ENCODE results near the gene FMNL2. TPM values are rescaled to one million over a fixed set of nuclear protein-coding genes. Genes with fewer than 3 reads are reported as not detected.

Gene FMNL2
- total RNA-seq, 1 donor from 2014 or later = 12.0 TPM

GRCh38 chr2:152624805-152625204, 289.8 kb downstream of the FMNL2 start:
- Histone ChIP-seq H3K27me3 (no peaks in the 10 kb centered on the region), H3K9me3 (no peaks in the 10 kb centered on the region), H3K4me1 (peaks cover 0 to 2% of the 10 kb centered on the region in 2 donors), H3K4me3 (no peak overlapping the region), H3K36me3 (peaks cover 15 to 30% of the 10 kb centered on the region in 2 donors), H3K27ac (no peak overlapping the region)
- no peak for TF ChIP-seq CTCF (IDR thresholded peaks at IDR 0.05)
- no peak for DNase-seq (ENCODE audit: low spot score in 2 of 2)
- intact Hi-C loops (cut with DNase I) = loop anchor here (5.0 kb wide), 2 partner anchors 288 to 588 kb away; partner anchors contain the start of gene FMNL2

GRCh38 chr2:152626911-152627339, 292.0 kb downstream of the FMNL2 start:
- H3K4me3 ChIP-seq = no peak overlapping the region
- TF ChIP-seq CTCF (IDR thresholded peaks at IDR 0.05) = no peak
- peaks cover 0 to 2% of the 10 kb centered on the region in 2 donors for H3K4me1 ChIP-seq
- no peak for DNase-seq (ENCODE audit: low spot score in 2 of 2)
- intact Hi-C loops (cut with DNase I) = loop anchor here (2.0 to 5.0 kb wide), 3 partner anchors 290 to 590 kb away; partner anchors contain the start of gene FMNL2
- H3K36me3 ChIP-seq = peaks cover 19 to 33% of the 10 kb centered on the region in 2 donors
- peak overlapping the region; percentile 5 to 55 for H3K27ac ChIP-seq
- no peaks in the 10 kb centered on the region for H3K9me3 ChIP-seq
- no peaks in the 10 kb centered on the region for H3K27me3 ChIP-seq

GRCh38 chr2:152627351-152627957, 292.5 kb downstream of the FMNL2 start:
- Histone ChIP-seq H3K27me3 (no peaks in the 10 kb centered on the region), H3K4me3 (no peak overlapping the region), H3K27ac (peak overlapping the region in 1 of 2 donors; percentile 5), H3K36me3 (peaks cover 21 to 39% of the 10 kb centered on the region in 2 donors), H3K4me1 (peaks cover 0 to under 1% of the 10 kb centered on the region in 2 donors), H3K9me3 (no peaks in the 10 kb centered on the region)
- TF ChIP-seq CTCF (IDR thresholded peaks at IDR 0.05) = peak; percentile 47 to 76 (median 57)
- intact Hi-C loops (cut with DNase I) = loop anchor here (2.0 to 5.0 kb wide), 3 partner anchors 290 to 590 kb away; partner anchors contain the start of gene FMNL2
- DNase-seq (ENCODE audit: low spot score in 2 of 2) = no peak

GRCh38 chr2:152629202-152629601, 294.2 kb downstream of the FMNL2 start:
- no peak overlapping the region for H3K4me3 ChIP-seq
- no peak overlapping the region for H3K27ac ChIP-seq
- H3K27me3 ChIP-seq = no peaks in the 10 kb centered on the region
- H3K36me3 ChIP-seq = peaks cover 25 to 53% of the 10 kb centered on the region in 2 donors
- no peaks in the 10 kb centered on the region for H3K4me1 ChIP-seq
- intact Hi-C loops (cut with DNase I) = loop anchor here (5.0 kb wide), 2 partner anchors 292 to 592 kb away; partner anchors contain the start of gene FMNL2
- no peaks in the 10 kb centered on the region for H3K9me3 ChIP-seq
- no peak for DNase-seq (ENCODE audit: low spot score in 2 of 2)
- TF ChIP-seq CTCF (IDR thresholded peaks at IDR 0.05) = no peak

GRCh38 chr2:152630466-152630865, 295.5 kb downstream of the FMNL2 start:
- TF ChIP-seq CTCF (IDR thresholded peaks at IDR 0.05) = no peak
- intact Hi-C loops (cut with DNase I) = no loop called here
- no peak for DNase-seq (ENCODE audit: low spot score in 2 of 2)
- H3K9me3 ChIP-seq = no peaks in the 10 kb centered on the region
- H3K36me3 ChIP-seq = peaks cover 25 to 53% of the 10 kb centered on the region in 2 donors
- no peak overlapping the region for H3K4me3 ChIP-seq
- H3K27me3 ChIP-seq = no peaks in the 10 kb centered on the region
- H3K4me1 ChIP-seq = no peaks in the 10 kb centered on the region
- no peak overlapping the region for H3K27ac ChIP-seq
